ENCODE measurements around the gene PSPC1.

GRCh38 chr13:19769854-19770253 is 12.9 kb downstream of the PSPC1 start:
- no peak for TF ChIP-seq EZH2 (IDR thresholded peaks at IDR 0.05; ENCODE audit: low read depth)
- TF ChIP-seq CTCF (conservative IDR thresholded peaks at IDR 0.05), result no peak
